Upper lobe of left lung (tissue), 4 donors: ENCODE results near the gene RFXANK.

Source experiments
- POLR2A ChIP-seq, 4 donors: fragments of 450-650 bp; IDR thresholded peaks; one replicate each; pipeline ENCODE4 v1.5.1; 2016 to 2017; ENCODE audit warnings: antibody characterized with exemption in 4 of 4, mild to moderate bottlenecking in 2 of 4
- TF ChIP-seq, protein P1 (sequence below), 6 experiments: fragments of 450-650 bp in 4 of 6; fragments of 200-600 bp in 2 of 6; sonication (generic) in 2 of 6; IDR thresholded peaks; one replicate each; pipeline ENCODE4 v1.5.1; 2016 to 2019; ENCODE audit warnings: antibody characterized with exemption in 6 of 6

DNA sequence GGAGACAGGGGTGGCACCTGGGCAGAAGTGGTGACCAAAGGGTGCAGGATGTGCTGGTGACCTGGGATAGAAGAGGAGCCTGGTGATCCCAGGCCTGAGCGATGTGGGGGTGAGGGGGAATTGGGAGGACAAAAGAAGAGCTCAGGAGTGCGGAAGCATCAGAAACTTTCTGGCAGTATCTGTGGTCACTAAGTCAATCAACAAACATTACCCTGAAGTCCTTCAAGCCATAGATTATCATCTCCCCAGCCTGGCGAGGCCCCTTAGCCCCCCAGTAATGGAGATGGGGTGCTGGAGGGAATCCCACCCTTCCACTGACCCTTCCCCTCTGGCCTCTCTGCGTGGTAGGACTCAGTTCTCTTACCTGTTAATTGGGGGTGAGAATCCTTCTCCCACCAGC is 32.5 kb upstream of the RFXANK start:
- TF ChIP-seq, protein P1, sequence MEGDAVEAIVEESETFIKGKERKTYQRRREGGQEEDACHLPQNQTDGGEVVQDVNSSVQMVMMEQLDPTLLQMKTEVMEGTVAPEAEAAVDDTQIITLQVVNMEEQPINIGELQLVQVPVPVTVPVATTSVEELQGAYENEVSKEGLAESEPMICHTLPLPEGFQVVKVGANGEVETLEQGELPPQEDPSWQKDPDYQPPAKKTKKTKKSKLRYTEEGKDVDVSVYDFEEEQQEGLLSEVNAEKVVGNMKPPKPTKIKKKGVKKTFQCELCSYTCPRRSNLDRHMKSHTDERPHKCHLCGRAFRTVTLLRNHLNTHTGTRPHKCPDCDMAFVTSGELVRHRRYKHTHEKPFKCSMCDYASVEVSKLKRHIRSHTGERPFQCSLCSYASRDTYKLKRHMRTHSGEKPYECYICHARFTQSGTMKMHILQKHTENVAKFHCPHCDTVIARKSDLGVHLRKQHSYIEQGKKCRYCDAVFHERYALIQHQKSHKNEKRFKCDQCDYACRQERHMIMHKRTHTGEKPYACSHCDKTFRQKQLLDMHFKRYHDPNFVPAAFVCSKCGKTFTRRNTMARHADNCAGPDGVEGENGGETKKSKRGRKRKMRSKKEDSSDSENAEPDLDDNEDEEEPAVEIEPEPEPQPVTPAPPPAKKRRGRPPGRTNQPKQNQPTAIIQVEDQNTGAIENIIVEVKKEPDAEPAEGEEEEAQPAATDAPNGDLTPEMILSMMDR (IDR thresholded peaks at IDR 0.05): no peak
- no peak for TF ChIP-seq POLR2A (IDR thresholded peaks at IDR 0.05)
